ENCODE results near the gene KISS1. TPM values are rescaled to one million over a fixed set of nuclear protein-coding genes. Genes with fewer than 3 reads are reported as not detected.

The KISS1 gene
- polyA plus RNA-seq, 1 donor (not counting 4 experiments of a cell fraction or from before 2014, with no cell fraction given): not detected

DNA sequence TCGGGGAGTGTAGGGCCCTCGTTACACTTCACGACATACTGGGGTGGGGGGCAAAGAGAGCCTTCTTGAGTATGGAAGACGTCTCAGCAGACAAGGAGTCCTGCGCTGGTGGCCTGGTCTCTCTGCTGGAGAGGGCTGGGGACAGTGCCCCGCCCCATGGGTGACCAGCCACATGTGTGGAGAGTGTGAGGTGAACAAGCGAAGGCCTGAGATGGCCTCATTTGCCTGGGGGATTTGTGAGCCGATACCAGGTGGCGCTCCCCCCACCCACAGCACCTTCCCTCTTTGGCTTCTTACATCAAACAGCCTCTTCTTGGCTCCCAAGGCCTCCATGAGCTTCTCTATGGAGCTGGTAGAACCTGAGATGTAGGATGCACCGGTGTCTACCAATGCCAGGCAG lies 40.4 kb downstream of the KISS1 start:
- H3K27me3 ChIP-seq (ENCODE audit: control insufficient read depth, extremely low read depth, insufficient read depth, low read length): no peaks in the 10 kb centered on the region

DNA sequence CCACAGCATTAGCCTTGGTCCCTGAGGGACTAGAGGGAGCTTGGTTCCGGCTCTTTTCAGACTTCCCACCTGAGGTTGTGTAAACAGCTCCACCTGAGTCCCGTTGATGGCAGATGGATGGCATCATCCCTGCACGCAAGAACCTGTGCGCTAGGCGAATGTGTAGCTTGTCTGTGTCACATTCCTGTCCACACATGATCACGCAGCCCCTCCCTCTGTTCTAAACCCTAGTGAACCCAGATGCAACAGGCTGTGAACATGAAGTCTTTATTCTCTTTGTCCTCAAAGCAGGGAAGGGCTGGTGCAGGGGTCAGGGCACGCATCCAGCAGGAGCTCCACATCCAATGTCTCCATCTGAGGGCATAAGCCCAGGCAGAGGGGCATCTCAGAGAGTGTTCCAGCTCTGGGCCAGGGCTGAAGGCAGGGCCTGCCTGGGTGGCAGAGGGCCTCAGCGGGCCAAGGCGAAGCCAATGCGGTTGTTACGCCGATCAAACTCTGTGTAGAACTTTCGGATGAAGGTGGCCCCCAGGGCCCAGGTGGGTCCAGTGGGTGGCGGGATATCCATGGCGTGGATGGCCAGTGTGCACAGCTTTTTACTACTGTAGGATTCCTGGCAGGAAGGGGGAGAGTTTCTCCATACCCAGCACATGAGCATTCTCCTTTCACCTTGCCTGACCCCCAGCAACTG lies 41.6 kb downstream of the KISS1 start:
- H3K79me2 ChIP-seq (ENCODE audit: control insufficient read depth, insufficient read depth, low read length): no peaks in the 10 kb centered on the region
- dilution Hi-C loops (cut with MboI; ENCODE audit: extremely low pct_ligation_motif_present, low sequenced_read_pairs): no loop called here
- TF ChIP-seq EZH2 (IDR thresholded peaks at IDR 0.05; ENCODE audit: low read length): no peak
- TF ChIP-seq, protein P1, sequence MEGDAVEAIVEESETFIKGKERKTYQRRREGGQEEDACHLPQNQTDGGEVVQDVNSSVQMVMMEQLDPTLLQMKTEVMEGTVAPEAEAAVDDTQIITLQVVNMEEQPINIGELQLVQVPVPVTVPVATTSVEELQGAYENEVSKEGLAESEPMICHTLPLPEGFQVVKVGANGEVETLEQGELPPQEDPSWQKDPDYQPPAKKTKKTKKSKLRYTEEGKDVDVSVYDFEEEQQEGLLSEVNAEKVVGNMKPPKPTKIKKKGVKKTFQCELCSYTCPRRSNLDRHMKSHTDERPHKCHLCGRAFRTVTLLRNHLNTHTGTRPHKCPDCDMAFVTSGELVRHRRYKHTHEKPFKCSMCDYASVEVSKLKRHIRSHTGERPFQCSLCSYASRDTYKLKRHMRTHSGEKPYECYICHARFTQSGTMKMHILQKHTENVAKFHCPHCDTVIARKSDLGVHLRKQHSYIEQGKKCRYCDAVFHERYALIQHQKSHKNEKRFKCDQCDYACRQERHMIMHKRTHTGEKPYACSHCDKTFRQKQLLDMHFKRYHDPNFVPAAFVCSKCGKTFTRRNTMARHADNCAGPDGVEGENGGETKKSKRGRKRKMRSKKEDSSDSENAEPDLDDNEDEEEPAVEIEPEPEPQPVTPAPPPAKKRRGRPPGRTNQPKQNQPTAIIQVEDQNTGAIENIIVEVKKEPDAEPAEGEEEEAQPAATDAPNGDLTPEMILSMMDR (optimal IDR thresholded peaks at IDR 0.05 in 1 of 3, IDR thresholded peaks at IDR 0.05 in 1 of 3, conservative IDR thresholded peaks at IDR 0.05 in 1 of 3; ENCODE audit: extremely low read depth in 1 of 3, insufficient read depth in 2 of 3, low read length in 3 of 3): no peak
- H3K9me3 ChIP-seq (ENCODE audit: control insufficient read depth, low read depth, low read length): no peaks in the 10 kb centered on the region
- no peaks in the 10 kb centered on the region for H4K20me1 ChIP-seq (ENCODE audit: control insufficient read depth, extremely low read depth, insufficient read depth, low read length)
- DNase-seq (ENCODE audit: low read depth, low spot score): peak; percentile 69
- H3K4me1 ChIP-seq (ENCODE audit: control insufficient read depth, extremely low read depth, insufficient read depth, low read length): peaks cover 32% of the 10 kb centered on the region
- no peaks in the 10 kb centered on the region for H3K36me3 ChIP-seq (ENCODE audit: control insufficient read depth in 2 of 2, extremely low read depth in 1 of 2, insufficient read depth in 2 of 2, low read length in 2 of 2)
- H3K4me2 ChIP-seq (ENCODE audit: control insufficient read depth, extremely low read depth, insufficient read depth, low read depth, low read length): peak overlapping the region; percentile 22
- H3K9me1 ChIP-seq (ENCODE audit: control insufficient read depth, extremely low read depth, insufficient read depth, low read length): no peaks in the 10 kb centered on the region
- peak overlapping the region; percentile 22 for H3K27ac ChIP-seq (ENCODE audit: control insufficient read depth, insufficient read depth, low read length)
- no peak overlapping the region for H2AFZ ChIP-seq (ENCODE audit: control insufficient read depth, low read length)
- FAIRE-seq: peak; percentile 99
- no peak overlapping the region for H3K9ac ChIP-seq (ENCODE audit: control insufficient read depth, extremely low read depth, insufficient read depth, low read length)
- no peaks in the 10 kb centered on the region for H3K27me3 ChIP-seq (ENCODE audit: control insufficient read depth, extremely low read depth, insufficient read depth, low read length)
- no peak overlapping the region for H3K4me3 ChIP-seq (ENCODE audit: control insufficient read depth in 2 of 3, extremely low read depth in 1 of 3, insufficient read depth in 2 of 3, low read depth in 1 of 3, low read length in 3 of 3)

More for the DNA sequence above, 40.4 kb downstream of the KISS1 start:
- dilution Hi-C loops (cut with MboI; ENCODE audit: extremely low pct_ligation_motif_present, low sequenced_read_pairs): no loop called here
- no peaks in the 10 kb centered on the region for H3K79me2 ChIP-seq (ENCODE audit: control insufficient read depth, insufficient read depth, low read length)
- TF ChIP-seq, protein P1 (optimal IDR thresholded peaks at IDR 0.05 in 1 of 3, IDR thresholded peaks at IDR 0.05 in 1 of 3, conservative IDR thresholded peaks at IDR 0.05 in 1 of 3; ENCODE audit: extremely low read depth in 1 of 3, insufficient read depth in 2 of 3, low read length in 3 of 3): no peak
- no peak for TF ChIP-seq EZH2 (IDR thresholded peaks at IDR 0.05; ENCODE audit: low read length)
- peaks cover 26% of the 10 kb centered on the region for H3K4me1 ChIP-seq (ENCODE audit: control insufficient read depth, extremely low read depth, insufficient read depth, low read length)
- H3K9ac ChIP-seq (ENCODE audit: control insufficient read depth, extremely low read depth, insufficient read depth, low read length): no peak overlapping the region
- H3K9me1 ChIP-seq (ENCODE audit: control insufficient read depth, extremely low read depth, insufficient read depth, low read length): no peaks in the 10 kb centered on the region
- H2AFZ ChIP-seq (ENCODE audit: control insufficient read depth, low read length): no peak overlapping the region
- no peak overlapping the region for H3K27ac ChIP-seq (ENCODE audit: control insufficient read depth, insufficient read depth, low read length)
- H3K4me2 ChIP-seq (ENCODE audit: control insufficient read depth, extremely low read depth, insufficient read depth, low read depth, low read length): no peak overlapping the region
- FAIRE-seq: no peak
- no peaks in the 10 kb centered on the region for H3K36me3 ChIP-seq (ENCODE audit: control insufficient read depth in 2 of 2, extremely low read depth in 1 of 2, insufficient read depth in 2 of 2, low read length in 2 of 2)
- H4K20me1 ChIP-seq (ENCODE audit: control insufficient read depth, extremely low read depth, insufficient read depth, low read length): no peaks in the 10 kb centered on the region
- no peak for DNase-seq (ENCODE audit: low read depth, low spot score)
- no peaks in the 10 kb centered on the region for H3K9me3 ChIP-seq (ENCODE audit: control insufficient read depth, low read depth, low read length)
- no peak overlapping the region for H3K4me3 ChIP-seq (ENCODE audit: control insufficient read depth in 2 of 3, extremely low read depth in 1 of 3, insufficient read depth in 2 of 3, low read depth in 1 of 3, low read length in 3 of 3)
